Cerebellar cortex (tissue), 1 donor: ENCODE results near the gene ZC3H4.

Experiments
- DNase-seq: peaks from one replicate; pipeline ENCODE4 v3.0.0-alpha.2; 2015; ENCODE audit warnings: low spot score

Gene ZC3H4

GRCh38 chr19:47133021-47133471 lies 19.5 kb upstream of the ZC3H4 start:
- DNase-seq, result no peak

- DNase-seq, result no peak
Observed at GRCh38 chr19:47132194-47132852, 18.7 kb upstream of the ZC3H4 start.

GRCh38 chr19:47130589-47131227 lies 17.1 kb upstream of the ZC3H4 start, which contains the start of gene SAE1:
Gene SAE1 (plus strand): TSS chr19:47130835. CDS start chr19:47130931, 96 bp downstream.
- DNase-seq, result peak; percentile 98

- no peak for DNase-seq
Observed at GRCh38 chr19:47130120-47130588, 16.6 kb upstream of the ZC3H4 start.

DNA sequence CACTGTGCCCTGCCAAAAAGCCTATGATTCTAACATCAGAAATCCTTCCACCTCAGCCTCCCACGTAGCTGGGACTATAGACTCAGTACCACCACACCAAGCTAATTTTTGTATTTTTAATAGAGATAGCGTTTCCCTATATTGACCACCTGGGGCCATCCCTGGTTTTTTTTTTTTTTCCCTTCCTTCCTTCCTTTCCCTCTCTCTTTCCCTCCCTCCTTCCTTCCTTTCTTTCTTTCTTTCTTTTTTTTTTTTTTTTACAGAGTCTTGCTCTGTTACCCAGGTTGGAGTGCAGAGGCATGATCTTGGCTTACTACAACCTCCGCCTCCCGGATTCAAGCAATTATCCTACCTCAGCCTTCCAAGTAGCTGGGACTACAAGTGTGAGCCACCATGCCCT lies 16.0 kb upstream of the ZC3H4 start:
- no peak for DNase-seq

- DNase-seq, result no peak
Observed at GRCh38 chr19:47125669-47125938, 12.0 kb upstream of the ZC3H4 start.

GRCh38 chr19:47124937-47125668 lies 11.5 kb upstream of the ZC3H4 start:
- peak; percentile 92 for DNase-seq

DNA sequence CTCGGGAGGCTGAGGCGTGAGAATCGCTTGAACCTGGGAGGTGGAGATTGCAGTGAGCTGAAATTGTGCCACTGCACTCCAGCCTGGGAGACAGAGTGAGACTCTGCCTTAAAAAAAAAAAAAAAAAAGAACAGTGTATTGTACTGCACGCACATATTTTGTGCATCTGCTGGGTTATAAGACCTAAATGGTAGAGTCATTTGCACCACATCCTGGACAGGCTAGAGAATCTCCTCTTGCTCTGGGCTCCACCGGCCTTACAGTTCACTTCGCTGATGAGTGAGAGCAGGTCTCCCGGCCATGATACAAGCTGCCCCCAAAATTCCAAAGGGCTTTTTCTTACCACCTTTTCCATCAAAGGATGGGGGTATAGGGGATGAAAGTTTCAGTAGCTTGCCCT lies 9.8 kb upstream of the ZC3H4 start:
- no peak for DNase-seq

GRCh38 chr19:47122359-47123335 lies 9.1 kb upstream of the ZC3H4 start:
- DNase-seq, result no peak

GRCh38 chr19:47120470-47121067 lies 7.0 kb upstream of the ZC3H4 start:
- no peak for DNase-seq

DNA sequence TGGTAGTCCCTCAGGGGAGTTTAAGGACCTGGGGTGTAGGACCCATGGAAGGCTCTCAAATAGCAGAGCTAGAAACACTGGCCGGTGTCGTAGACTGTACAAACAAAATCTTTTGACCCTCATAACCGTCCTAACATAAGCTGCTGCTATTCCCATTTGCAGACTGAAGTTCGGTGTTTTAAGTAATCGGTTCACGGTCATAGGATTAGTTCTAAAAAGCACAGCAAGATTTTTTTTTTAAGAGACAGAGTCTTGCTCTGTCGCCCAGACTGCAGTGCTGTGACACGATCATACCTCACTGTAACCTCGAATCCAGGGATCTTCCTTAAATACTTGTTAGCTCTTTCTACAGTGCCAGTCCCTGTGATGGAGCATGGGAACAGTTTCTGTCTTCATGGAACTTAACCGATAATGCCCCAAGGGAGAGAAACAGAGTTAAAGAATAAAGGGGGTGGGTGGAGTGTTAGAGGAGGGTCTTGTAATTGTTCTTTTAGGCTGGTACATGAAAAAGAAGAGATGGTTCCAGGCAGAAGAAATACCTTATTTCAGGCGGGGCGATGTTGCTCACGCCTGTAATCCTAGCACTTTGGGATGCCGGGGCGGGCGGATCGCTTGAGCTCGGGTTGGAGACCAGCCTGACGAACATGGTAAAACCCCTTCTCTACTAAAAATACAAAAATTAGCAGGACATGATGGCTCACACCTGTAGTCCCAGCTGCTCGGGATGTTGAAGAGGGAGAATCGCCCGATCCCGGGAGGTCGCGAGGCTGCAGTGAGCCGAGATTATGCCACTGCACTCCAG lies 475 bp upstream of the ZC3H4 start:
- no peak for DNase-seq

DNA sequence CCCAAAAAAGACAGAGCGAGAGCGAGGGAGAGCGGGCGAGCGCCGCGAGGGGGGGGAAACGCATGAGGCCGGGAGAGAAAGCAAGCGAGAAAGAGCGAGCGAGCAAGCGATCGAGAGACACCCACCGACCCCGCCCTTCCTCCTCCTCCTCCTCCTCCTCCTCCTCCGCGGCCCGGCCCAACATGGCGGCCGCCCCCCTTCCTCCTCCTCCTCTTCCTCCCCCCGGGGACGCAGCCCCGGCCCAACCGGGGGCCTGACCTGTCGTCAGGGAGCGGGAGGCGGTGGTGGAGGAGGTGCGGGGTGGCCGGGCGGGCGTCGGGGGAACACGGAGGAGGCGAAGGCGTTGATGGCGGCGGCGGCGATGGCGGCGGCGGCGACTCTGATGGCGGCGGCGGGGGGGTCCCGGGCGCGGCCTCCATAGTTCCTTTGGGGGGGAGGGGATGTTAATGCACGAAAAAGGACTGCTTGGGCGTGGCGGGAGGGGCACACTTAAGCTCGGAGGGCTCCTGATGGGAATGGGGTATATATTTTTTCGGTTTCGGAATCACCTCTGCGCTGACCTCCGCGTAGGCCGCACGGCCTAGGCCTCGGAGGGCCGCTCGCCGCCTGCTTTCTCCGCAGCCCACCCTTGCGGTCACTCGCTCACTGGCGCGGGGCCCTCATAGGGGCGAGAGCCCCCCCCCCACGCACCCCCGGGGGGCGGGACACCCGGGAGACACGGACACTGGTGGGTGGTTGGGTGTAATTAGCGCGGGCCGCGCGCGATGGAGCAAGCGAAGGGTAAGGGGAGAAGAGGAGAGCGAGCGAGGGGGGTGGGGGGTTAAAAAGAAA lies 1.2 kb downstream of the ZC3H4 start:
- peak; percentile 81 for DNase-seq

- DNase-seq, result no peak
Observed at GRCh38 chr19:47111682-47112165, 1.9 kb downstream of the ZC3H4 start.

DNA sequence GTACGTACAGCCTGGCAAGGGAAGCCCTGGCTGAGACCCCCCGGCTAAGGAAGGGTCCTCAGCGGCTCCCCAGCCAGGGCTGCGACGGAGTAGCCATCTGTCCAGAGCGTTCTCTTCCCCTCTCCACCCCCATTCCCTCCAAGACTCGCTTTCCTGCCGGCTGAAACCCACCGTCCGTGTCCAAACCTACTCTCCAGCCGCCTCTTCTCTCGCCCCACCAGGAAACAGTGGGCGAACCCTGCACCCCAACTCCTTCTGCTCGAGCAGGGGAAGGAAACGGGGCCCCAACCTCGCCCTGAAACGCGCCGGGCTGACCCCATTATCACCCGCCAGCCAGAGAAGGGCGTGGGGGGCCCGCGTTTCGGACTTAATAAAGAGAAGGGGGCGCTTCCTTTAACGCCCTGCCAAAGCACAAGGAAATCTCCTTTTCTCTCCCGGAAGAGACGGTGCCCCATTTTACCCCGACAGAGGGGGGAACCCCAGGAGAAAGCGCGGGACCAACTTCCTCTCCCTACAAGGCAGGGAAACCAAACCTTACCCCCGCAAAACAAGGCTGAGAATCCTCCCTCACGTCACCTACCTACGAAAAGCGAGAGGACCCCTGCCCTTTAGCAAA lies 2.5 kb downstream of the ZC3H4 start:
- DNase-seq, result peak; percentile 35

DNA sequence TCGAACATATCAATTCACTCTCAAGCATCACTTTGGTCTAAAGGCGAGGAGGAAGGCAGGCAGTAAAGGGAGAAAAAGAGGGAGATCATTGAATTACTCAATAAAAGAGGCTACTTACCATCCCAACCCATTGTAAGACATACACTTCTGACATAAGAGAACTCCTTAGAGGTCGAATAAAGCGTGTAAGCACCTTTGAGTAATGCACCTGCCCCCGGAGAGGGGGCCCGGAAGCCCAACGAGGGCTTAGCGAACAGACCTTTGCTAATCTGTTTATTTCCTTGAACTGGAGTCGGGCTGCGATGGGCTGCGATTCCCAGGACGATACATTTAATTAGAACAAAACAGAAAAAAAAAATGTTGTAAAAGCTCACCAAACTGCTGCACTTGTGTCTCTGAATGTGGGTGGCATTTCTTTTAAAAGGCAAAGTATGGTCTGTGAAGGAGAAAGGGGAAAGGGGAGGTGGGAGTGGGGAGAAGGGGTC lies 3.0 kb downstream of the ZC3H4 start:
- peak; percentile 59 for DNase-seq

DNA sequence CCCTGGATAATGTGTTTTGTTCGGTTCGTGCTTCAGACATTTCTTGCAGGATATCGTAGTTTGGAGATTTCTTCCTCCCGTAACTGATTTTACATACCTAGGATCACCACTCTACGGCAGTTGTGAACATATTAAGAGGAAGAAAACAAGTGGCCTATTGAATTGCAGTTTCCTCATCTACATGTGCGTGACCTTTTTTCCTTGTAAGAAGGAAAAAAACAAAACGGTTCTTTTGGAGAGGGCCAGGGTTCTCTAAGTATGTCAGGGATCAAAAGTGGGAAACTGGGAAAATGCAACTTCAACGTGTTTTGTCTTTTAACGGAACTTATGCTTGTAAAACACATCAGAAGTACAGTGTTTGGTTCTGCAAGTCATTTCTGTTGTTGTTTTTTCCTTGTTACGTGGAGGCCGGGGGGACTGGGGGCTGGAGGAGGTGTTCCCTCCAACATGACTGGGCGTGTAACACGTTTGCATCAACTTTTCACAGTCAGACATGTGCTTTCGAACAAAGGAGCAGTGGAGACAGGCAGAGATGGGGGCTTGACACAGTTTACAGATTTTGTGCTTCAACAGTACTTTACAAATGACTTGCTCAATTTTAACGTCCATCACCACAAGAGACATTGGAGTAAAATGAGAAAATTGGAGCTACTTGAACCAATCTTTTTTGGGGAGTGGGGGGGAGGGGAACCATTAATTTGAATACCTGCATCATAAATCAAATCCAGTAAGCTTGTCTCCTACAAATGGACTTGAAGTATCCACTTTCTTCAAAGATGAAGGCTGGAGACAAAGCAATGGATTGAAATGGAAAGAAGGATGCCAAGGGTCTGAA lies 3.8 kb downstream of the ZC3H4 start:
- peak; percentile 65 for DNase-seq

DNA sequence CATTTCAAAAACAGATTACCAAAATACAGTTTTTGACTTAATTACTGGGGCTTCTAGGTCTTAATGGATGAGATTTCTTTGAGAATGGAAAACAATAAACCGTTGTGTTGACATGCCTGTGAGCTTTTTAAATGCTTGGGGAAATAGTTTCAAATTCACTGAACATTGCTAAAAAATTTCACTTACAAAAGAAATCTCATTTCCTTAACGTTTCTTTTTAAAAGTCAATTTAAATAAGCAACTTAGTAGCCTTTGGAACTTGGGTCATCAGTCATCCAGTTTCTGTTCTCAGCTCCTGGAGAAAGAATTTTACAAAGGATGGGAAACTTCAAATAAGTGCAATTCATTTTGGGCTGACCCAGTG lies 4.4 kb downstream of the ZC3H4 start:
- no peak for DNase-seq
